ENCODE data around the gene RAB7A. TPM values are rescaled to one million over a fixed set of nuclear protein-coding genes. Genes with fewer than 3 reads are reported as not detected.

RAB7A gene
- total RNA-seq, 1 experiment from 2014 or later = 258 TPM

GRCh38 chr3:128720891-128721290 is 5.1 kb upstream of the RAB7A start:
- H3K27ac ChIP-seq (ENCODE audit: low read depth, low read length, poor library complexity, severe bottlenecking) = no peak overlapping the region
- no peaks in the 10 kb centered on the region for H3K9me3 ChIP-seq (ENCODE audit: low read depth, low read length, poor library complexity, severe bottlenecking)
- BruUV-seq (replicated peaks) = no TSS peak
- peaks cover 3% of the 10 kb centered on the region for H3K4me1 ChIP-seq (ENCODE audit: insufficient read depth, low read length, poor library complexity, severe bottlenecking)
- no peak overlapping the region for H3K4me3 ChIP-seq (ENCODE audit: low read depth, low read length, poor library complexity, severe bottlenecking)
- H3K27me3 ChIP-seq (replicated peaks; ENCODE audit: insufficient read depth, low read depth, low read length, poor library complexity) = no peaks in the 10 kb centered on the region
- ChIA-PET POLR2A (ENCODE audit: low non-redundant PET) (no interaction called here), CTCF (no interaction called here)
- intact Hi-C loops (cut with micrococcal nuclease; ENCODE audit: unreplicated experiment) = no loop called here
- no peak for DNase-seq (ENCODE audit: low spot score)
- TF ChIP-seq CTCF (conservative IDR thresholded peaks at IDR 0.05; ENCODE audit: low read depth, low read length) (no peak), EZH2 (IDR thresholded peaks at IDR 0.05; ENCODE audit: borderline replicate concordance, low read depth, low read length, poor library complexity, severe bottlenecking) (no peak)
- no peaks in the 10 kb centered on the region for H3K36me3 ChIP-seq (ENCODE audit: insufficient read depth, low read length, poor library complexity, severe bottlenecking)

- Histone ChIP-seq H3K9me3 (ENCODE audit: low read depth, low read length, poor library complexity, severe bottlenecking) (no peaks in the 10 kb centered on the region), H3K4me1 (ENCODE audit: insufficient read depth, low read length, poor library complexity, severe bottlenecking) (peaks cover 3% of the 10 kb centered on the region), H3K27me3 (replicated peaks; ENCODE audit: insufficient read depth, low read depth, low read length, poor library complexity) (no peaks in the 10 kb centered on the region), H3K4me3 (ENCODE audit: low read depth, low read length, poor library complexity, severe bottlenecking) (no peak overlapping the region), H3K27ac (ENCODE audit: low read depth, low read length, poor library complexity, severe bottlenecking) (no peak overlapping the region), H3K36me3 (ENCODE audit: insufficient read depth, low read length, poor library complexity, severe bottlenecking) (no peaks in the 10 kb centered on the region)
- no peak for DNase-seq (ENCODE audit: low spot score)
- intact Hi-C loops (cut with micrococcal nuclease; ENCODE audit: unreplicated experiment) = no loop called here
- BruUV-seq (replicated peaks) = no TSS peak
- CTCF ChIA-PET = no interaction called here
- TF ChIP-seq CTCF (conservative IDR thresholded peaks at IDR 0.05; ENCODE audit: low read depth, low read length) (no peak), EZH2 (IDR thresholded peaks at IDR 0.05; ENCODE audit: borderline replicate concordance, low read depth, low read length, poor library complexity, severe bottlenecking) (no peak)
- POLR2A ChIA-PET (ENCODE audit: low non-redundant PET) = no interaction called here
Measured at GRCh38 chr3:128723477-128723876, 2.5 kb upstream of the RAB7A start.

GRCh38 chr3:128725547-128726022 is 398 bp upstream of the RAB7A start:
- Histone ChIP-seq H3K36me3 (ENCODE audit: insufficient read depth, low read length, poor library complexity, severe bottlenecking) (no peaks in the 10 kb centered on the region), H3K27me3 (replicated peaks; ENCODE audit: insufficient read depth, low read depth, low read length, poor library complexity) (no peaks in the 10 kb centered on the region), H3K4me1 (ENCODE audit: insufficient read depth, low read length, poor library complexity, severe bottlenecking) (peaks cover 3% of the 10 kb centered on the region), H3K4me3 (ENCODE audit: low read depth, low read length, poor library complexity, severe bottlenecking) (peak overlapping the region; percentile 99), H3K9me3 (ENCODE audit: low read depth, low read length, poor library complexity, severe bottlenecking) (no peaks in the 10 kb centered on the region), H3K27ac (ENCODE audit: low read depth, low read length, poor library complexity, severe bottlenecking) (peak overlapping the region; percentile 96)
- no TSS peak for BruUV-seq (replicated peaks)
- CTCF ChIA-PET = no interaction called here
- TF ChIP-seq CTCF (conservative IDR thresholded peaks at IDR 0.05; ENCODE audit: low read depth, low read length) (no peak), EZH2 (IDR thresholded peaks at IDR 0.05; ENCODE audit: borderline replicate concordance, low read depth, low read length, poor library complexity, severe bottlenecking) (no peak)
- POLR2A ChIA-PET (ENCODE audit: low non-redundant PET) = no interaction called here
- intact Hi-C loops (cut with micrococcal nuclease; ENCODE audit: unreplicated experiment) = no loop called here
- DNase-seq (ENCODE audit: low spot score) = no peak
